Osteoblast (primary cell): ENCODE data around the gene GPR62. TPM values are rescaled to one million over a fixed set of nuclear protein-coding genes. Genes with fewer than 3 reads are reported as not detected.

ENCODE experiments used
- DNase-seq: peaks from one replicate; pipeline ENCODE4 v3.0.0; 2011; ENCODE audit warnings: low spot score, mixed read lengths; ENCODE audit not compliant: insufficient read length; ENCODE audit errors: missing footprints
- H2AFZ ChIP-seq: 2 replicates; pipeline ENCODE4 v1.6.0; 2011; ENCODE audit warnings: mild to moderate bottlenecking, low read length
- H3K27ac ChIP-seq: 2 replicates; pipeline ENCODE4 v1.5.1; 2011; ENCODE audit warnings: mild to moderate bottlenecking, low read depth, low read length, moderate library complexity
- H3K27me3 ChIP-seq: 2 replicates; pipeline ENCODE4 v1.6.0; 2012; ENCODE audit warnings: mild to moderate bottlenecking, control low read depth, inconsistent platforms, low read length, moderate library complexity; ENCODE audit not compliant: insufficient read depth
- H3K36me3 ChIP-seq: 2 replicates; pipeline ENCODE4 v1.5.1; 2011; ENCODE audit warnings: mild to moderate bottlenecking, low read length, control low read depth, moderate library complexity; ENCODE audit not compliant: insufficient read depth
- H3K4me1 ChIP-seq: 2 replicates; pipeline ENCODE4 v1.5.1; 2011; ENCODE audit warnings: mild to moderate bottlenecking, low read length, control low read depth, moderate library complexity; ENCODE audit not compliant: insufficient read depth
- H3K4me2 ChIP-seq: 2 replicates; pipeline ENCODE4 v1.6.0; 2011; ENCODE audit warnings: mild to moderate bottlenecking, low read length; ENCODE audit not compliant: insufficient read depth
- H3K4me3 ChIP-seq: fragments of 200-600 bp; sonication (generic); 3 replicates; pipeline ENCODE4 v1.5.1; 2012; ENCODE audit warnings: mild to moderate bottlenecking, low read length, inconsistent platforms; ENCODE audit not compliant: insufficient read depth
- H3K79me2 ChIP-seq: 2 replicates; pipeline ENCODE4 v1.6.0; 2012; ENCODE audit warnings: mild to moderate bottlenecking, low read length, control low read depth, inconsistent platforms; ENCODE audit not compliant: insufficient read depth
- H3K9me3 ChIP-seq: 2 replicates; pipeline ENCODE4 v1.5.1; 2011; ENCODE audit warnings: low read depth, low read length, control low read depth
- H4K20me1 ChIP-seq: 2 replicates; pipeline ENCODE4 v1.6.0; 2012; ENCODE audit warnings: mild to moderate bottlenecking, low read length, control low read depth; ENCODE audit not compliant: insufficient read depth
- total RNA-seq: library from RNA; depleted of rRNA; stranded (reverse); fragments of >200 nt; gene quantifications from 2 replicates; pipeline ENCODE4 v1.2.3, GENCODE V29; 2012
- TF ChIP-seq, protein P1 (sequence below): IDR thresholded peaks from 2 replicates; pipeline ENCODE4 v1.5.1; 2011; ENCODE audit warnings: mild to moderate bottlenecking, low read depth, low read length, moderate library complexity; ENCODE audit errors: extremely low read depth

GPR62 gene
- total RNA-seq, 1 donor, result not detected

DNA sequence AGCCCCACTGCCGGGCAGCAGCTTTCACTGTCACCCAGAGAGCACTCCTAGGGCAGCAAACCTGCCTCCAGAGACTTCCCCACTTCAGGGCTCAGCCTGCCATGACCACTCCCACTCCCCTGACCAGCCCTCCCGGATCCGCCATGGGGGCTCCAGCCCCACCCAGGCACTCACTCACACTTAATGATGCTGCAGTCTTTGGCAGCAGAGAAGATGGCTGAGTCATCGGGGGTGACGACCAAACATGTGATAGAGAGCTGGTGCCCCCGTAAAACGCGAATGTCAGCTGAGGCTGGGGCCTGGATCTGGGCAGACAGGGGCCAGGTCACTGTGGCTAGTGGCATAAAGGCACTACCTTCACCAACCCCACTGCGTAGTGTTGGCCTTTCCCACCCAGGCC is 18.2 kb upstream of the GPR62 start:
- H3K4me3 ChIP-seq, result no peak overlapping the region
- no peak overlapping the region for H3K27ac ChIP-seq
- H3K36me3 ChIP-seq, result peaks cover 51% of the 10 kb centered on the region
- H3K9me3 ChIP-seq, result no peaks in the 10 kb centered on the region
- no peaks in the 10 kb centered on the region for H3K27me3 ChIP-seq
- H2AFZ ChIP-seq, result no peak overlapping the region
- peaks cover 7% of the 10 kb centered on the region for H4K20me1 ChIP-seq
- peaks cover 12% of the 10 kb centered on the region for H3K4me1 ChIP-seq
- H3K4me2 ChIP-seq, result no peak overlapping the region
- DNase-seq, result peak; percentile 94
- TF ChIP-seq, protein P1, sequence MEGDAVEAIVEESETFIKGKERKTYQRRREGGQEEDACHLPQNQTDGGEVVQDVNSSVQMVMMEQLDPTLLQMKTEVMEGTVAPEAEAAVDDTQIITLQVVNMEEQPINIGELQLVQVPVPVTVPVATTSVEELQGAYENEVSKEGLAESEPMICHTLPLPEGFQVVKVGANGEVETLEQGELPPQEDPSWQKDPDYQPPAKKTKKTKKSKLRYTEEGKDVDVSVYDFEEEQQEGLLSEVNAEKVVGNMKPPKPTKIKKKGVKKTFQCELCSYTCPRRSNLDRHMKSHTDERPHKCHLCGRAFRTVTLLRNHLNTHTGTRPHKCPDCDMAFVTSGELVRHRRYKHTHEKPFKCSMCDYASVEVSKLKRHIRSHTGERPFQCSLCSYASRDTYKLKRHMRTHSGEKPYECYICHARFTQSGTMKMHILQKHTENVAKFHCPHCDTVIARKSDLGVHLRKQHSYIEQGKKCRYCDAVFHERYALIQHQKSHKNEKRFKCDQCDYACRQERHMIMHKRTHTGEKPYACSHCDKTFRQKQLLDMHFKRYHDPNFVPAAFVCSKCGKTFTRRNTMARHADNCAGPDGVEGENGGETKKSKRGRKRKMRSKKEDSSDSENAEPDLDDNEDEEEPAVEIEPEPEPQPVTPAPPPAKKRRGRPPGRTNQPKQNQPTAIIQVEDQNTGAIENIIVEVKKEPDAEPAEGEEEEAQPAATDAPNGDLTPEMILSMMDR, result no peak
- H3K79me2 ChIP-seq, result peaks cover 37% of the 10 kb centered on the region

DNA sequence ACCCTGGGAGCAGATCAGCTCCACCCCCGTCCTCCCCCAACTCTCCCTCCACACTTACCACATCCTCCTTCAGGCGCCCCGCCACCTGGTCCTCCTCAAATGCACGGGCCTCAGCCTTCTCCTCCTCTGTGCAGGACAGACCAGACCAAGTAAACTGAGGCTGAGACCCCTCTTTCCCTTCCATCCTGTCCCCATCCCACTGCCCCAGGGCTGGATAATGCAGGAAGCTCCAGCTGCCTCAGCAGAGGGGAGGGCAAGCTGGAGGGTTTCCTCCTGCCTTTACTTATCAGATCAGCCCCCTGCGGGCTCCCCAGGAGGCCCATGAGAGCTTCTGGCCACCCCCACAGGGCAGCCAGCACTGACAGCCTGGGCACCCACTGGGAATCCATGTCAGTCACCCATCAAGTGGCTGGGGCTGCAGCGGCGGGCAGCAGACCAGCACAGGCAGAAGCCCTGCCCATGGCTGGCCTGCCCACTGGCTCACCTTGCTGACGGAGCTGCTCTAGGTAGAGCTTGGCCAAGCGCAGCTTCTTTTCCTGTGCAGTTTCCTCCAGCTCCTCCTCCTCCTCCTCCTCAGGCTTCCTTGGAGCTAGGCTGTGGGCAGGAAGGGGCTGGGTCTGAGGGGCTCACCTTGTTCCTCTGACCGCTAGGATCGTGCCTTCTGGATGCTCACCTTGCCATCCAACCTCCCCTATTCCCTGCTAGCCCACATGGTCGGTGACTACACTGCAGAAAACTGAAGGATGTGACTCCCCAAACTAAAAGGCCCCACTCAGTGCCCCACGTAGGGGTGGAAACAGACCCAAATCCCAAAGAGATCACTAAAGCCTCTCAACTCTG is 17.4 kb upstream of the GPR62 start:
- H2AFZ ChIP-seq, result no peak overlapping the region
- H3K4me3 ChIP-seq, result no peak overlapping the region
- DNase-seq, result peak; percentile 37
- no peaks in the 10 kb centered on the region for H3K9me3 ChIP-seq
- H3K4me1 ChIP-seq, result peaks cover 18% of the 10 kb centered on the region
- peaks cover 7% of the 10 kb centered on the region for H4K20me1 ChIP-seq
- peaks cover 51% of the 10 kb centered on the region for H3K36me3 ChIP-seq
- no peaks in the 10 kb centered on the region for H3K27me3 ChIP-seq
- TF ChIP-seq, protein P1, result no peak
- H3K4me2 ChIP-seq, result no peak overlapping the region
- H3K79me2 ChIP-seq, result peaks cover 37% of the 10 kb centered on the region
- H3K27ac ChIP-seq, result no peak overlapping the region

GRCh38 chr3:51938780-51939425 is 16.3 kb upstream of the GPR62 start:
- no peak overlapping the region for H3K27ac ChIP-seq
- no peaks in the 10 kb centered on the region for H3K27me3 ChIP-seq
- peaks cover 25% of the 10 kb centered on the region for H3K4me1 ChIP-seq
- H3K4me3 ChIP-seq, result no peak overlapping the region
- H4K20me1 ChIP-seq, result peaks cover 7% of the 10 kb centered on the region
- H3K79me2 ChIP-seq, result peaks cover 37% of the 10 kb centered on the region
- TF ChIP-seq, protein P1, result no peak
- no peak overlapping the region for H3K4me2 ChIP-seq
- H2AFZ ChIP-seq, result no peak overlapping the region
- H3K36me3 ChIP-seq, result peaks cover 49% of the 10 kb centered on the region
- no peaks in the 10 kb centered on the region for H3K9me3 ChIP-seq
- DNase-seq, result peak; percentile 68
